Measurements from ENCODE around the gene ATP2C2.
"Not testable (repeated sequence)": the region's sequence is repeated elsewhere in the genome, so short reads cannot be mapped to it uniquely, and the experiment has no call there.

ATP2C2 gene, protein sequence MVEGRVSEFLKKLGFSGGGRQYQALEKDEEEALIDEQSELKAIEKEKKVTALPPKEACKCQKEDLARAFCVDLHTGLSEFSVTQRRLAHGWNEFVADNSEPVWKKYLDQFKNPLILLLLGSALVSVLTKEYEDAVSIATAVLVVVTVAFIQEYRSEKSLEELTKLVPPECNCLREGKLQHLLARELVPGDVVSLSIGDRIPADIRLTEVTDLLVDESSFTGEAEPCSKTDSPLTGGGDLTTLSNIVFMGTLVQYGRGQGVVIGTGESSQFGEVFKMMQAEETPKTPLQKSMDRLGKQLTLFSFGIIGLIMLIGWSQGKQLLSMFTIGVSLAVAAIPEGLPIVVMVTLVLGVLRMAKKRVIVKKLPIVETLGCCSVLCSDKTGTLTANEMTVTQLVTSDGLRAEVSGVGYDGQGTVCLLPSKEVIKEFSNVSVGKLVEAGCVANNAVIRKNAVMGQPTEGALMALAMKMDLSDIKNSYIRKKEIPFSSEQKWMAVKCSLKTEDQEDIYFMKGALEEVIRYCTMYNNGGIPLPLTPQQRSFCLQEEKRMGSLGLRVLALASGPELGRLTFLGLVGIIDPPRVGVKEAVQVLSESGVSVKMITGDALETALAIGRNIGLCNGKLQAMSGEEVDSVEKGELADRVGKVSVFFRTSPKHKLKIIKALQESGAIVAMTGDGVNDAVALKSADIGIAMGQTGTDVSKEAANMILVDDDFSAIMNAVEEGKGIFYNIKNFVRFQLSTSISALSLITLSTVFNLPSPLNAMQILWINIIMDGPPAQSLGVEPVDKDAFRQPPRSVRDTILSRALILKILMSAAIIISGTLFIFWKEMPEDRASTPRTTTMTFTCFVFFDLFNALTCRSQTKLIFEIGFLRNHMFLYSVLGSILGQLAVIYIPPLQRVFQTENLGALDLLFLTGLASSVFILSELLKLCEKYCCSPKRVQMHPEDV

DNA sequence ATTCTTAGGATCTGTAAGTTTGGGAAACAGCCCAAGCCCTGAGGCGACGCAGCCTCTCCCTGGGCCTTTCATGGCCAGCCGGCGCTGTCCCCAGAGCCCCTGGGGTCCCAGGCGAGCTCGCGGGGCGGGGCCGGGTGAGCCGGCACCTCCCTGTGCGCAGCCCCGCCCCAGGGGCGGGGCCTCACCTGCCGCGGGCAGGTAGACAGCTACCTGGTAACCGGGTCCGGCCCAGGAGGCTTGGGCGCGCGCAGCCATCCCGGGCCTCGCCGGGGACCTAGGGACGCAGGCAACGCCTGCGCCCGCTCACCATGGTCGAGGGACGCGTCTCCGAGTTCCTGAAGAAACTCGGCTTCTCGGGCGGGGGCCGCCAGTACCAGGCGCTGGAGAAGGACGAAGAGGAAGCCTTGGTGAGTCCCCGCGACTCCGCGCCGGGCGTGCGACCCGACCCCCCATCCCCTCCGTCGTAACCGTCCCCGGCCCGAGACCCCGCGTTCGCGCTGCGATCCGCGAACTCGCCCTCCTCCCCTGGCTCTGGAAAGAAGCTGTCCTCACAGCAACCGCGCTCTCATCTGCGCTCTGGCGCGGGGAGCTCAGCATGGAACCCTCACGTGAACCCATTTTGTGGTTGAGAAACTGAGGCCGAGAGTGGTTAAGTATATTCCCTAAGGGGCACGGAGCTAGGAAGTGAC is at the start of gene ATP2C2:
Gene ATP2C2, plus strand, starts transcription at position 231 of the 689 bp plus-strand sequence. Its CDS starts 78 bp downstream, at position 309.
- DNase-seq, result no peak

DNA sequence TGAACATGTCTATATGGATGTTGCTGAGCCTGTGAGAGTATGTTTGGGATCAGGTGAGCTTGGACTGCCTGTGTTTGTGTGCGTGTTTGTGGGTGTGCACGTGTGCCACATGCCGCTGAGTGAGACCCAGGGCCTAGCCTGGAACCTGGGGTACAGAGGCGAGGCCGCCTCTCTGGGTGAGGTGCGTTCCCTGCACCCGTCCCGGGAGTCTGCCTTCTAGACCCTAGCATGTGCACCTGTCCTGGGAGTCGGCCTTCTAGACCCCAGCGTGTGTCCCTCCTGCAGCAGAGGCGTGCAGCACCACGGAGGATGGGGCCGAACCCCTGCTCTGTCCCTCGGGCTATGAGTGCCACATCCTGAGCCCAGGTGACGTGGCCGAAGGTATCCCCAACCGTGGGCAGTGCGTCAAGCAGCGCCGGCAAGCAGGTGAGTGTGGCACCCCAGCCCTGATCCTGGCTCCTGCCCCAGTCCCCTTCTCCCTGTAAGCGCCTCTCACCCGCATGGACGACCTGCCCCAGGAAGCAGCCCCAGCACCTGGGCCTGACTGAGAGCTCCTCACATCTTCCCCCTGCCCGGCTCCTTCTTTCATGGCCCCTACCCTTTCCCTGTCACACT is 49.1 kb upstream of the ATP2C2 start:
- DNase-seq, result no peak

DNA sequence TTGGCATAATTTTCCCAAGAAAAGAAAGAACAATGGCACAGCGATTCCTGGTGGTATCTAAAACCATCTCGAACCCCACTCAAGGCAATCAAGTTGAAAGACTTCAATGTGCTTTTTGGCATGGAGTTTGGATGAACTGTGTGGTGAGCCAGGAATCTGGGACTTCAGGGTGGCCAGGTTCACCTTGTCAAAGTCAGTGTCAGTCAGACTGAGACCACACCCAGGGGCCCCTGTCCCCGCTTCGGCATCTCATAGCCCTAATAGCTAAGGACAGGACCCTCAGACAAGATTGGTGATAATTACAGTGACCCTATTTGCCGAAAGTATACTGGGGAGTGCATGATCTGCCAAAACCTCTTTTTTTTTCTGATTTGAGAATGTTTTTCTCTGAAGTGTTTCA is 47.8 kb upstream of the ATP2C2 start:
- DNase-seq, result no peak

DNA sequence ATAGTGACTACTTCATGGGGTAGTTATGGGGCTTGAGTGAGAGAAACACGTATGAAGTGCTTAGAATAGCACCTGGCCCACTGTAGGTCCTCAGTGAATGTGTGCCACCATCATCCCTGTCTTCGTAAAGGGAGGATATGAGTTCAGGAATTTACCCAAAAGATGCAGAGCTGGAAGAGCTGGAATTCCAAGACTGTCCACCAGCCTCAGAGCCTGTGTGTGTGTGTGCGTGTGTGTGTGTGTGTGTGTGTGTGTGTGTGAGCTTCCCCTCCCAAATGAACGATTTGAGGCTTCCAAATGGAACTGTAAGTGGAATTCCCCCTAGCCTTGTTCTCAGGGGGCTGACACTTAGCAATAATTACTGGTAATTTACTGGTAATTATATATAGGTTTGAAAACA is 46.4 kb upstream of the ATP2C2 start:
- DNase-seq, result no peak

DNA sequence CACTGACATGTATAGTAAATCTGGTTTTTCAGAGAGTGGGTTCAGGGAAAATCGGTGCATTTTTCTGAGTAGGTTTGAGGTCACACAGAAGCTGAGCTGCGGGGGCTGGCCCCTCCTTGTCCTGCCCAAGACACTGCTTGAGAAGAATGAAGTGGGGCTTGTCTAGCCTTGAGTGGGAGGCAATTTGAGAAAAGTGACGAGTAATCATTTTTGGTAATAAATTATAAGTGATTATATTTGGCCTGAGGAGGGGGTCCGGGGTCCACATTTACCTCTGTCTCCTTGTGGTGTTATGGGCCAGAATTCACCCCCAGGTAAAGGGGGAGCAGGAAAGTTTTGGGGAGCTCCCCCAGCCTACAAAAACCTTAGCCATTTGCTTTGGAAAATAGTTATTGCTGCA is 45.6 kb upstream of the ATP2C2 start:
- no peak for DNase-seq

DNA sequence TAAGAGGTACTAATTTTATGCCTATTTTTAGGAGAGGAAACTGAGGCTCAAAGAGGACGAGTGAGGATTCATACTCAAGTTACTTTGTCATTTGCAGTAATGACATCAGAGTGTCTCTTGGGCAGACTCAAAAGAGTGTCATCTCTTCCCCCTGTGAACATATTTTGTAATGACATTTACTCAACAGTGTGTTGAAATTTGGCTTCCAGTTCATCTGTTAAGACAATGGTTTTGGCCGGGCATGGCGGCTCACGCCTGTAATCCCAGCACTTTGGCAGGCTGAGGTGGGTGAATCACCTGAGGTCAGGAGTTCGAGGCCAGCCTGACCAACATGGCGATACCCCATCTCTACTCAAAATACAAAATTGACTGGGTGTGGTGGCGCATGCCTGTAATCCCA is 44.7 kb upstream of the ATP2C2 start:
- DNase-seq, result no peak

DNA sequence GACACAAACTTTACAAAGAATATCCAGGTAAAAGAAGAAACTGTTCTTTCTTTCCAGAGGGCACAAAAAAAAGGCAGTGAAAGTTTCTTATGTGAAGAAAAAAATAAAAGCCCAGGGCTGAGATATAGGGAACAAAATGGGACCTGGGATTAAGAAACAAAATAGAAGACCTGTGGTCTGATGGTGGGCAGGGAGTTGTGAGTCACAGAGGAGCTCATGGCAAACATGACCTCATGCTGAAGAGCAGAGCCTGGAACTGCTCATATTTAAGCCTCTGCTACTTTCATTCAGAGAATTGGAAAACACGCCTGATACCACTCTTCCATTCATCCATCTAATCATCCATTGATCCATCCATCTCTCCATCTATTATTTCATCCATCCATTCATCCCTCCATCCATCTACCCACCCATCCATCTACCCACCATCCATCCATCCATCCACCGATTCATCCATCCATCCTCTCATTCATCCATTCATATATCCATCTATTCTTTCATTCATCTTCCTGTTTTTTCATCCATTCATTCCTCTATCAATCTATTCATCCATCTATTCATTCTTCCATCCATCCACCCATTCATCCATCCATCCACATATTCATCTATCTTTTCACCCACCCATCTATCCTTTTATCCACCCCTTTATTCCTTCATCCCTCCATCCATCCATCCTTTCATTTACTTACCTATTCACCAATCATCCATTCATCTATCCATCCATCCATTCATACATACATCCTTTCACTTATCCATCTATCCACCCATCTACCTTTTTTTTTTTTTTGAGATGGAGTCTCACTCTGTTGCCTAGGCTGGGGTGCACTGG is 43.7 kb upstream of the ATP2C2 start:
- DNase-seq, result no peak

DNA sequence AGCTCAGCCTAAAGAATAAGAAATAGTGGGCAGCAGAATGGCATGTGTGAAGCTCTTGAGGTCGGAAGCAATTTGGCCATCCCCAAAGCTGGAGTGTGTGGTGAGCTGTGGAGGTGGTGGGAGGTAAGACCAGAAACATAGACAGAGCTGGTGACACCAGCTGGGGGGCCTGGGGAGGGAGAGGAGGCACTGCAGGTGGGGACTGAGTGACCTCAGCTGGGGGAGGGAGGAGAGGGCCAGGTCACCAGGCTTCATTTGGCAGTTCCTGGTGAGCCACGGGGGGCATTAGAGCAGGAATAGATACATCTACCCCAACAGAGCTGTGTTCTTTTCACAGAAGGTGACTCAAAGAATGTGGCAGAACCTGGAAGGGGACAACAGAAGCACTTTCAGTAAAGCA is 41.8 kb upstream of the ATP2C2 start:
- DNase-seq, result no peak

DNA sequence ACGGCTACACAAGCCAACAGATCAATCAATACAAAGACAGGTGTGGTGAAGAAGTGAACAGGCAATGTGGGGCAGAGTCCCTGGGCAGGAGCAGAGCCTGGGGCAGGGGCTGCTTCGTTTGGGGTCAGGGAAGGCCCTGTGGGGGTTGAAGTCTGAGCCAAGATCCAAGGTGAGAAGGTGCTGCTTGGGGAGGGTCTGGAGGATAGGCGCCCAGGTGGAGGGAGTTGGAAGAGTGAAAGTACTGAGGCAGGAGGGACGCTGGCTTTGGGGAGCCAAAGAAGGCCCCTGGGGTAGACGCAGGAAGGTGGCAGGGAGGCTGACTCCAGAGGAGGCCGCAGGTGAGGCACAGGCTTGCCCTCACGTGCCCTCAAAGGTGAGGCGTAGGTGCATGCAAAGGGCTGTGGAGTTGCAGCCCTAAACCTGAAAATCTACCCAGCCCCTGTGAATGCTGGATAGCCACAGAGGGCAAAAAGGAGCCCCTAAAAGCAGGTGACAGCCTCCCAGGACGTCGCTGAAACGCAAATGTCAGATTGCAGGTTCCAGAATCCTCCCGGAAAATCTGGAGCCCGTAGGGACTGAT is 40.3 kb upstream of the ATP2C2 start:
- no peak for DNase-seq

DNA sequence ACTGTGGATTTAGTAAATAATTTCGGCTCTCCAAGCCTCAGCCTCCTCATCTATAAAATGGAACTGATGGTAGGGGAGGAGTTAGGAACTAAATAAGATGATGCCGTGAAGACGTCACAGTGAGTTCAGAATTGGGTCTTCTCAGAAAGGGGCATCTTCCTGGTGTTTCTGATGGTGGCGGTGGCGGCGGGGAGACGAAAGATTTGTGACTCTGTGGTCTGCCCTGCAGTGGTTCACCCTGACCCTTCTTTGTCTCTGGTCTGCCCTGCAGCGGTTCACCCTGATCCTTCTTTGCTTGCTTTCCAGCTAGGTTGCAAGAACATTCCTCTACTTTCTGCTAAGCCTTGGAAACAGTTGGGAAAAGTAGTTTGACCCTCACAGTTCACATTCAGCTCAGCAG is 39.3 kb upstream of the ATP2C2 start:
- DNase-seq, result no peak

DNA sequence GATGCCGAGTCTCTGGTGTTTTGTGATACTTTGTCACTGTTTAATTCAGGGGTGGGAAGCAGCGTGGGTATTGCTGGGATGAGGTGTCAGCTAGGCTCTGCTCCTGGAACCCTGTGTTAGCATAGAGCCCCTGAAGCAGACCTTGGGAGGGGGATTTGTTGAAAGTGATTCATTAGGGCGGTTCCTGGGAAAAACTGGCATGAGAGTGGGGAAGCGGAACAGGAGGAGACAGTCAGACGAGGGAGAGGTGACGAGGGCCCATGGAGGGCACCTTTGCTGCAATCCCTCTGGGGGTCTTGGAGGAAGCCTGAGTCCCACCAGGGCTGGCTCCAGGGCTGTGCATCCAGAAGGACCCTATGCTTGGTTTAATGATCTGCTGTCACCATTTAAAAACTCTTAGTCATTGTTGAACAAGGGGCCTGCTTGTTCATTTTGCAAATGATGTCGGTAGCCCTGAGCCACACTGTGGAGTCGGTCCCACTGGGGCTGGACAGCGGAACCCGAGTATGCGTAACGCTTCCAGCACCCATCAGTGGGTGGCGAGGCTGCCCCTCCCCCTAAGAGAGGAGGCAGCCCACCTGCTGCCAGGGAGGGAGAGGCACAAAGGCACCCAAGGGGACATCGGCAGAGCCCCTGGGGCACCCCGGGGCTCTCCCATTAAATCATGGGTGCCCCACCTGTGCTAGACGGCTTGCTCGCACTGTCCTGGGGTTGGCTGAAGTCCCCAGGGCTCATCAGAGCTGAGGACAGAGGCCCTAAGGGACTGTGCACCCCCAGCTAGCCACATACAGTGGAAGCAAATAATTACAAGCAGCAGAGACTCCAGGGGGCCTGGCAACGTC is 38.3 kb upstream of the ATP2C2 start:
- DNase-seq, result no peak

DNA sequence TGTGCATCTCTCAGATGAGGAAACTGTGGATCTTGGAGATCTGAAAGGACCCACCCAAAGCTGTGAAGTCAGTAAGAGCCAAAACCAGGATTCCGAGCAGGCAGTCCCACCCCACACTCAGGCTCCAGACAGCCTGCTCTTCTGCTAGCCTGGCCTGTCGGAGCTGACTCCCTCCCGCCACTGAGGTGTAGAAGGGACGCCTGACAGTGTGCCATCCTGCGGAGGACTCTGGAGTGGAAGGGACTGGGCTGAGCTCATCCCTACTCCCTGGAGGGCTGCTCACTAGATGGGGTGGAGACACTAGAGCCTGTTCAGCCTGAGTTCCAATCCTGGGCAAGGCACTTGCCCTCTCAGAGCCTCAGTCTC is 37.7 kb upstream of the ATP2C2 start:
- DNase-seq, result no peak

DNA sequence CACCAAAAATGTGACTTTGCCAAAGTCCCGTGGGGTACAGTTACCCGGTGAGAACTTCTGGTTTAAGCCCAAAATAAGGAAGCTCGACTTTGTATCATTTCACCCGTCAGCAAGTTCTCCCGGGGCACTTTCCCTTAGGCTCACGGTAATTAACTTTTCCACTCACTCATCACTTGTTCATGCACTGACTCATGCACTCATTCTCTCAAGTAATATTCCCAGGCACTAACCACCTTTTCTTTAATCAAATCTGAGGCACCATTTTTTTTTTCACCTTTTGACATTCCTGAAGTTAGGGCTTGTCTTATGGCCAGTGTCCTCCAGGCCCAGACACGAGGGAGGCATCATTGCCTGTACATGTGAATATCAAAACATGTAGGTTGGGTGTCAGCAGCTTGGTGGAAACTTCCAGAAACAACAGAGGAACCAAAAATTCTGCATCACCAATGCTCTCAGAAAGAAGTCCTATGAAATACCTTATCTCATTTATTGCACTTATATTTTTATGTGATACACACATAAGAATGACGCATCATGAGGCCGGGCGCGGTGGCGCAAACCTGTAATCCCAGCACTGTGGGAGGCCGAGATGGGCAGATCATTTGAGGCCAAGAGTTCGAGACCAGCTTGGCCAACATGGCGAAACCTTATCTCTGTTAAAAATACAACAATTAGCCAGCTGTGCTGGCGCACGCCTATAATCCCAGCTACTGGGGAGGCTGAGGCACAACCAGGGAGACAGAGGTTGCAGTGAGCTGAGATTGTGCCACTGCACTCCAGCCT is 36.1 kb upstream of the ATP2C2 start:
- DNase-seq, result no peak

DNA sequence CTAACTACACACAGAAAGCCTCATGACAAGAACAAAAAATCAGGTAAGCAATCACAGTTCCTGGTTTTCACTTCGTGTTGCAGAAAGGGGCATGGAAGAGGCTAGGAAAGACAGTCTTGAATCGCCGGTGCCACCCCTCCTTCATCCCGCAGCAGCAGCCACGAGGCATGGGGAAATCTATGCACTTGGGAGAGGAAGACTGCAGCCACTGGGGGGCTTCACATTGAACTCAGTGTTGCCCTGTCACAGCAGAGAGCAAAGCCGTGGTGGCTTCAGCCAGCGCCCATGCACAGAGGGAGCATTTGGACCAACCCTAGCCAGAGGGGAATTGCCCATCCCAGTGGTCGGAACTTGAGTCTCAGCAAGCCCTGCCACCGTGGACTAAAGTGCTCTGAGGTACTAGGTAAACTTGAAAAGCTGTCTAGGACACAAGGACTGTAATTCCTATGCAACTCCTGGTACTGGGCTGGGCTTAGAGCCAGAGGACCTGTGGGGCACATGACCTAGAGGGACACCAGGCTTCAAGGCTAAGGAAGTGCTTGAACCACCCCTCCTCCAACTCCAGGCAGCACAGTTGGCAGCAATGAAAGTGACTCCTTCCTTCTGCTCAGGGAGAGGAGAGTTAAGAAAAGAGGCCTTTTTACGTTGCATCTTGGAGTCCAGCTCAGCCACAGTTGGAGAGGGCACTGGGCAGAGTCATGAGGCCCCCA is 35.2 kb upstream of the ATP2C2 start:
- DNase-seq, result no peak

DNA sequence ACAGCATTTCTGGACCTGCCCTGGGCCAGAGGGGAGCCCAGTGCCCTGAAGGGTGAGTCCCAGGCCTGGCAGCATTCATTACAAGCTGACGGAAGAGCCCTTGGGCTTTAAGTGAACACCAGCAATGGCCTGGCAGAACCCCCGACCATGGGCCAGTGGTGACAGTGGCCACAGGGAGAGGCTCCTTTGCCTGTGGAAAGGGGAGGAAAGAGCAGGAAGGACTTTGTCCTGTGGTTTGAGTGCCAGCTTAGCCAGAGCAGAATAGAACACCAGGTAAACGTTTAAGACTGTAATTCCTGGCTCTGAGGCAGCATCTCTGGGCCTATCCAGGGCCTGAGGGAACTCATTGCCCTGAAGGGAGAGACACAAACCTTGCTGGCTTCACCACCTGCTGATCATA is 34.3 kb upstream of the ATP2C2 start:
- DNase-seq, result no peak

DNA sequence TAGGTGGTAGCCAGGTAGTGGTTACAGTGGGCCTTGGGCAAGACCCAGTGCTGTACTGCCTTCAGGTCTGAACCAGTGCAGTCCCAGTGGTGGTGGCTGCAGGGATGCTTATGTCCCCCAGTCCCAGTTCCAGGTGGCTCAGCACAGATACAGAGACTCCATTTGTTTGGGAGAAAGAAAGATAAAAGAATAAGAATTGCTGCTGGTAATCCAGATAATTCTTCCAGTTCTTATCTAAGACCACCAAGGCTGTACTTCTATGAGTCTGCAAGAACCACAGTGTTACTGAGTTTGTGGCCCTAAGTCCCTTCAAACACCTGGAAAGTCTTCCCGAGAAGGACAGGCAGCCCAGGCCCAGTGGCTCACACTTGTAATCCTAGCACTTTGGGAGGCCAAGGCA is 33.9 kb upstream of the ATP2C2 start:
- no peak for DNase-seq

DNA sequence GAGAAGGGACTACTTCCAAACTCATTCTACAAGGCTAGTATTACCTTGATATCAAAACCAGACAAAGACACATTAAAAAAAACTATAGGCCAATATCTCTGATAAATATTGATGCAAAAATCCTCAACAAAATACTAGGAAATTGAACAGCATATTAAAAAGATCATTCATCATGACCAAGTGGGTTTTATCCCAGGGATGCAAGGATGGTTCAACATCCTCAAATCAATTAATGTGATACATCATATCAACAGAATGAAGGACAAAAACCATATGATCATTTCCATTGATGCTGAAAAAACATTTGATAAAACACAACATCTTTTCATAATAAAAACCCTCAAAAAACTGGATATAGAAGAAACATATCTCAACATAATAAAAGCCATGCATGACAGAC is 31.1 kb upstream of the ATP2C2 start:
- DNase-seq, result not testable (repeated sequence)

DNA sequence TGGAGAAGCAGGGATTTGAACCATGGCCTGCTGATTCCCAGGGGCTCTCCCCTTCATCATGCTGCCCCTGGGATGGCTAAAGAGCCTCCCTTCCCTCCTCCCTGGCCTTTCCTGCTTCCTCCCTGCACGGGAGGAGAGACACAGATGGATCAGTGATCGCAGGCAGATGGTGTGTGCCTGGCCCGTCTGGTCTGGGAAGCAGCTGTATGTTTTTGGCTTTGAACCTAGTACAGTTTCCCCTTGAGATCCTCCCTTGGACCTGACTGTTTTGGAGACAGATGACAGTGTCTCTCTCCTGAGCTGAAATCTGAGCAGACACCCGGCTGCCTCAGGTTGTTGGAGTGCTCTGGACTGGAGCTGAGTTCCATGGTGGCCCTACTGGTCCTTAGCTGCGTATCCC is 29.0 kb upstream of the ATP2C2 start:
- DNase-seq, result no peak

DNA sequence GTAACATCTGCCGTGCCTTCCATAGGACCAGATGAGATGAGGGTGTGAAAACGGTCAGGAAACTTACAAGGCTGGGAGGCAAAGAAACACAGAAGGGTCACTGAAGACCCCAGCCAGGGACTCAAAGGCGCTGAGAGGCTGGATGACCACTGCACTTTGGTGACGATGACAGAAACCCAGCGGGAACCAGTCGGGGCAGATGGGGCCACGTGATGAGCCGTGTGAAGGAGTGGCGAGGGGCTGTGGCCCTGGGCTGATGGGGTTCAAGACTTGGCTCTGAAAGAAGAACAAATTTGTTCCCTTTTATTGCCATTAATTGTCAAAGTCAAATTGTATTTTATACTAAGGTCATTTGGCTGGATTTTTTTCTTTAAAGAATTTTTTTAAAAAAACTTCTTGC is 28.6 kb upstream of the ATP2C2 start:
- no peak for DNase-seq

Data from stimulated activated CD4-positive, alpha-beta T cell treated with anti-CD3 and anti-CD28 coated beads, Interleukin-4, amount 100 ng/mL, for 1 hour (primary cell).